Kidney (tissue), 14 donors: ENCODE data around the gene TLL2. TPM values are rescaled to one million over a fixed set of nuclear protein-coding genes. Genes with fewer than 3 reads are reported as not detected.
A peak's percentile ranks its signal among the peaks of the same experiment; 100 is the strongest.

Experiments
- DNase-seq, 5 donors: peaks; one replicate each; pipeline ENCODE4 v3.0.0-alpha.2; 2013 to 2020
- FAIRE-seq: peaks from 2 replicates; lab custom pipeline; 2012; peaks lifted over from hg19 to GRCh38; lab: Jason Lieb, UNC
- H3K27ac ChIP-seq, 2 donors: one replicate each; pipeline ENCODE4 v1.7.0; 2013; ENCODE audit warnings: low read depth in 2 of 2, low read length in 2 of 2, inconsistent platforms in 1 of 2
- H3K27me3 ChIP-seq: one replicate; pipeline ENCODE4 v1.7.1; 2013; ENCODE audit warnings: low read length, inconsistent platforms; ENCODE audit not compliant: control insufficient read depth, insufficient read depth
- H3K36me3 ChIP-seq, 3 donors: one replicate each; pipeline versions ENCODE4 v1.7.0 to v1.7.1; 2013; ENCODE audit warnings: low read length in 3 of 3, control low read depth in 1 of 3, inconsistent platforms in 1 of 3; ENCODE audit not compliant: insufficient read depth in 3 of 3, control insufficient read depth in 2 of 3
- H3K4me1 ChIP-seq, 3 donors: one replicate each; pipeline versions ENCODE4 v1.7.0 to v1.7.1; 2013; ENCODE audit warnings: low read length in 3 of 3, inconsistent platforms in 1 of 3, low read depth in 1 of 3; ENCODE audit not compliant: control insufficient read depth in 2 of 3, insufficient read depth in 2 of 3
- H3K4me3 ChIP-seq, 3 donors: one replicate each; pipeline versions ENCODE4 v1.7.0 to v1.8.1; 2013; ENCODE audit warnings: low read length in 3 of 3, control low read depth in 1 of 3, inconsistent platforms in 1 of 3
- H3K9ac ChIP-seq, 3 donors: one replicate each; pipeline versions ENCODE4 v1.7.0 to v1.7.1; 2013; ENCODE audit warnings: low read length in 3 of 3, control low read depth in 1 of 3, inconsistent platforms in 1 of 3
- H3K9me3 ChIP-seq, 3 donors: one replicate each; pipeline versions ENCODE4 v1.7.0 to v1.7.1; 2013; ENCODE audit warnings: low read length in 3 of 3, control low read depth in 1 of 3, inconsistent platforms in 1 of 3; ENCODE audit not compliant: control insufficient read depth in 2 of 3, insufficient read depth in 1 of 3
- CTCF ChIP-seq: IDR thresholded peaks from 3 replicates; pipeline ENCODE4 v1.5.1; 2012; ENCODE audit warnings: mild to moderate bottlenecking, moderate library complexity, borderline replicate concordance; ENCODE audit not compliant: insufficient read depth; ENCODE audit errors: extremely low read depth
- intact Hi-C: fragments of 100-400 bp; cut with DNase I; formaldehyde crosslinking; loops from one replicate; pipeline ENCODE4 v1.11.1; 2022
- polyA plus RNA-seq: library from polyadenylated mRNA; stranded (reverse); fragments of 350-450 nt; fragmentation: Illumina TruSeq; extraction: RNeasy Lipid Tissue Mini Kit (QIAGEN cat#74804); gene quantifications from one replicate; pipeline ENCODE4 v1.2.3, GENCODE V29; 2014; ENCODE audit warnings: low read depth, low replicate concordance; ENCODE audit not compliant: insufficient read depth
- total RNA-seq: library from RNA; stranded (reverse); fragmentation: NEBNext Ultra II Directional; extraction: Animal tissue kit (Norgen Biotek cat#: 25700); gene quantifications from one replicate; pipeline ENCODE4 v1.2.1, GENCODE V29; 2021
- donor health status: control.
- donor health status: control.
- donor health status: control.
- donor health status: control.
- donor health status: control.
- donor health status: DM: yes; HTN: yes; CAD: no.
- donor health status: Normal renal cell carcinoma (clear cell type).

TLL2 gene
- total and polyA plus RNA-seq, 2 donors from 2014 or later = 0.39 to 0.98 TPM

- DNase-seq (no peak), FAIRE-seq (no peak)
- Histone ChIP-seq H3K9me3 (no peaks in the 10 kb centered on the region), H3K27ac (no peak overlapping the region), H3K4me3 (no peak overlapping the region), H3K27me3 (no peaks in the 10 kb centered on the region), H3K36me3 (no peaks in the 10 kb centered on the region), H3K9ac (no peak overlapping the region), H3K4me1 (no peaks in the 10 kb centered on the region)
- intact Hi-C loops = no loop called here
- TF ChIP-seq CTCF = no peak
Observed at GRCh38 chr10:96419351-96419750, 94.4 kb downstream of the TLL2 start.

- FAIRE-seq (peak; percentile 76), DNase-seq (no peak)
- H3K36me3 ChIP-seq = no peaks in the 10 kb centered on the region
- intact Hi-C loops = no loop called here
- H3K27me3 ChIP-seq = no peaks in the 10 kb centered on the region
- no peak for TF ChIP-seq CTCF
- no peaks in the 10 kb centered on the region for H3K9me3 ChIP-seq
- no peak overlapping the region for H3K27ac ChIP-seq
- no peak overlapping the region for H3K9ac ChIP-seq
- H3K4me1 ChIP-seq = no peaks in the 10 kb centered on the region
- H3K4me3 ChIP-seq = no peak overlapping the region
Observed at GRCh38 chr10:96418582-96418981, 95.1 kb downstream of the TLL2 start.

DNA sequence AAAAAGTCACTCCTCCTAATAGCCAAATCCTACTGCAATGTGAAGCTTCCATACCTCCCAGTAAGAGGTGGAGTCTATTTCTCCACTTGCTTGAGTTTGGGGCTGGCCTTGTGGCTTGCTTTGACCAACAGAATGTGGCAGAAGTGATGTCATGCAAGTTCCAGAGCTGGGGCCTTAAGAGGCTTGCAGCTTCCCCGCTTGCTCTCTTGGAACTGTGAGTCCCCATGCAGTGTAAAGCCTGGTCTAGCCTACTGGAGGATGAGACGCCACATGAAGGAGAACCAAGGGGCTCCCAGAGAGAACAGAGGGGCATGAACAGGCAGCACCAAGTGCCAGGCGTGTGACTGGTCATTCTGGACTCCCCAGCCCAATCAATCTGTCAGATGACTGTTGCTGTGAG, 96.3 kb downstream of the TLL2 start:
- intact Hi-C loops = no loop called here
- no peaks in the 10 kb centered on the region for H3K36me3 ChIP-seq
- no peak overlapping the region for H3K4me3 ChIP-seq
- H3K9ac ChIP-seq = no peak overlapping the region
- no peak overlapping the region for H3K27ac ChIP-seq
- DNase-seq (peak in 3 of 5 donors; percentile 18 to 56 (median 52)), FAIRE-seq (no peak)
- H3K4me1 ChIP-seq = no peaks in the 10 kb centered on the region
- H3K27me3 ChIP-seq = no peaks in the 10 kb centered on the region
- TF ChIP-seq CTCF = no peak
- H3K9me3 ChIP-seq = no peaks in the 10 kb centered on the region

DNA sequence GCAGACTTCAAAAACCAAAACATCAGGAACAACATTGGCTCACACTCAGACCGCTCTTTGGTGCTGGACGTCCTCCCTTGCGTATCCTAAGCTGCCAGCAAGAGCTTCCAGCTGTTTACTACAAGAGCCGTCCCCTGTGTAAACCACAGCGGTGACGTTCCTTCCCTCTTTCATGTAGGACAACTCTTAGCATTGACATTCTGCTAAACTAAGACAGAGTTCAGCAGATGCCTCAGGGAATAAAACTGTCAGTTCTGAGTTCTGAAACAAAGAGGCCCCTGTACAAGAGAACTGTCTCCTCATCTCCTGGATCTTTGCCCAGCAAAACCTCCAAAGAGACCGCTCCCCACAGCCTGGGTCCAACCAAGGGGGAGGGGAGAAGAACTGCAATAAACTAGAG, 97.1 kb downstream of the TLL2 start:
- Histone ChIP-seq H3K27me3 (no peaks in the 10 kb centered on the region), H3K4me3 (no peak overlapping the region), H3K27ac (no peak overlapping the region), H3K9ac (no peak overlapping the region), H3K36me3 (no peaks in the 10 kb centered on the region), H3K4me1 (no peaks in the 10 kb centered on the region), H3K9me3 (no peaks in the 10 kb centered on the region)
- intact Hi-C loops = no loop called here
- no peak for TF ChIP-seq CTCF
- DNase-seq (peak in 3 of 5 donors; percentile 24 to 82 (median 52)), FAIRE-seq (no peak)
